NB4 (cell line): ENCODE data around the gene ARFGAP1.

ENCODE experiments used
- DNase-seq: peaks from one replicate; pipeline ENCODE4 v3.0.0; 2010; ENCODE audit warnings: low read depth
- H3K4me3 ChIP-seq: one replicate; pipeline ENCODE4 v1.5.1; 2011; ENCODE audit warnings: mild to moderate bottlenecking, low read depth, low read length, moderate library complexity
- MAX ChIP-seq: IDR thresholded peaks from 2 replicates; pipeline ENCODE4 v1.6.1; 2011; ENCODE audit warnings: low read depth, low read length
- MYC ChIP-seq: IDR thresholded peaks from 2 replicates; pipeline ENCODE4 v1.6.1; 2011; ENCODE audit warnings: low read depth, low read length
- POLR2A ChIP-seq: IDR thresholded peaks from 2 replicates; pipeline ENCODE4 v1.6.1; 2011; ENCODE audit warnings: mild to moderate bottlenecking; ENCODE audit not compliant: insufficient read length; ENCODE audit errors: extremely low read depth
- TF ChIP-seq, protein P1 (sequence below): IDR thresholded peaks from one replicate; pipeline ENCODE4 v1.5.1; 2012; ENCODE audit warnings: low read depth, low read length

Gene ARFGAP1

GRCh38 chr20:63308218-63308911 is 35.8 kb downstream of the ARFGAP1 start:
- TF ChIP-seq POLR2A (no peak), MAX (no peak), MYC (no peak)
- TF ChIP-seq, protein P1, sequence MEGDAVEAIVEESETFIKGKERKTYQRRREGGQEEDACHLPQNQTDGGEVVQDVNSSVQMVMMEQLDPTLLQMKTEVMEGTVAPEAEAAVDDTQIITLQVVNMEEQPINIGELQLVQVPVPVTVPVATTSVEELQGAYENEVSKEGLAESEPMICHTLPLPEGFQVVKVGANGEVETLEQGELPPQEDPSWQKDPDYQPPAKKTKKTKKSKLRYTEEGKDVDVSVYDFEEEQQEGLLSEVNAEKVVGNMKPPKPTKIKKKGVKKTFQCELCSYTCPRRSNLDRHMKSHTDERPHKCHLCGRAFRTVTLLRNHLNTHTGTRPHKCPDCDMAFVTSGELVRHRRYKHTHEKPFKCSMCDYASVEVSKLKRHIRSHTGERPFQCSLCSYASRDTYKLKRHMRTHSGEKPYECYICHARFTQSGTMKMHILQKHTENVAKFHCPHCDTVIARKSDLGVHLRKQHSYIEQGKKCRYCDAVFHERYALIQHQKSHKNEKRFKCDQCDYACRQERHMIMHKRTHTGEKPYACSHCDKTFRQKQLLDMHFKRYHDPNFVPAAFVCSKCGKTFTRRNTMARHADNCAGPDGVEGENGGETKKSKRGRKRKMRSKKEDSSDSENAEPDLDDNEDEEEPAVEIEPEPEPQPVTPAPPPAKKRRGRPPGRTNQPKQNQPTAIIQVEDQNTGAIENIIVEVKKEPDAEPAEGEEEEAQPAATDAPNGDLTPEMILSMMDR = no peak

GRCh38 chr20:63309261-63310071 is 36.9 kb downstream of the ARFGAP1 start:
- no peak overlapping the region for H3K4me3 ChIP-seq
- TF ChIP-seq MYC = no peak
- TF ChIP-seq, protein P1 = peak; percentile 88
- TF ChIP-seq MAX = no peak; the same call in 1 of the 2 replicates
- no peak for TF ChIP-seq POLR2A
- DNase-seq = peak; percentile 49

More at GRCh38 chr20:63308218-63308911, 35.8 kb downstream of the ARFGAP1 start:
- no peak for DNase-seq
- H3K4me3 ChIP-seq = no peak overlapping the region

DNA sequence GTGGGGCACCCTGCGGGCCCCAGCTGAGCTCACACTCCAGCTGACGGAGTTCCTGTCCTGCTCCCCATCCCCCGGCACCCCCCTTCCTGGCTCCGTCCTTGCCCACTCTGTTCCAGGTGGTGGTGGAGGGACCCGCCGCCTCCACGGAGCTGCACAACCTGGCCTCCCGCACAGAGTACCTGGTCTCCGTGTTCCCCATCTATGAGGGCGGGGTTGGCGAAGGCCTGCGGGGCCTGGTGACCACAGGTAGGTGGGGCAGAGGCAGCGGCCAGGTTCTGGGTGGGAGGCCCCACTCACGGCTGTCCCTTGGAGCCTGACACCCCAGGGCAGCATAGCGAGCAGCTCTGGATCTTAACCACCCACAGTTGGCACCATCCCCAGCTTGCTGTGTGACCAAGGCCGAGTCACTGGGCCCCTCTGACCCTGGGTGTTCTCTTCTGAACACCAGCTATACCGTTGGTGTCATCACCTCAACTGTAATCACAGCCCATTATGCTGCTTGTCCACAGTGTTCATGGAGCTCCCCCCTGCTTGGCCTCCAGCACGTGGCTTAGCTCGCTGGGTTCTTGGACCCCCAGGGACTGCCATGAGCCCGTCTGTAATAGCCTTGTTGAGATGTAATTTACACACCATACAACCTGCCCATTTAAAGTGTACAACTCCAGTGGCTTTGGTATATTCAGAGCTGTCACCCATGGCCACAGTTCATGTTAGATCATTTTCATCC is 37.8 kb downstream of the ARFGAP1 start:
- no peak for DNase-seq
- H3K4me3 ChIP-seq = no peak overlapping the region
- TF ChIP-seq, protein P1 = no peak
- TF ChIP-seq MAX = no peak

DNA sequence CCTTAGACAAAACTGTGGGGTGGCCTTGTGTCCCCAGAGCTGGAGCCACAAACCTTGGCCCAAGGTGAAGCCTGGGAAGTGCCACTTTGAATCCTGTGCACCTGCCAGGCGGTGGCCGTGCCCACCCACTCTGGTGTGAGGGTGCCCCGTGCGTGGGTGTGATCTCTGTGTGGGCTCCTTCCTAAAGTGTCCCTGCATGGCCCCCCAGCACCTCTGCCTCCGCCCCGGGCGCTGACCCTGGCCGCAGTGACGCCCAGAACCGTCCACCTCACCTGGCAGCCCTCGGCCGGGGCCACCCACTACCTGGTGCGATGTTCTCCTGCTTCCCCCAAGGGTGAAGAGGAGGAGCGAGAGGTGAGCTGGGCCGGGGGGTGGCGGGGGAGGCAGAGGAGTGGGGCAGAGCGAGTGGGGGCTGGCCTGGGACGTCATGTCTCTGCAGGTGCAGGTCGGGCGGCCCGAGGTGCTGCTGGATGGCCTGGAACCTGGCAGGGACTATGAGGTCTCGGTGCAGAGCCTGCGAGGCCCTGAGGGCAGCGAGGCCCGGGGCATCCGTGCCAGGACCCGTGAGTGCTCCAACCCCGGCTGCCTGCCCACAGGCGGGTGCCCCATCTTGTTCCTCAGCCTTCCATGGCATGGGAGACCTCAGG is 38.7 kb downstream of the ARFGAP1 start:
- H3K4me3 ChIP-seq = no peak overlapping the region
- DNase-seq = no peak
- TF ChIP-seq MAX (no peak), POLR2A (no peak), MYC (no peak)
- TF ChIP-seq, protein P1 = no peak

- no peak for DNase-seq
- no peak overlapping the region for H3K4me3 ChIP-seq
- TF ChIP-seq MYC (no peak), MAX (no peak), POLR2A (no peak)
- TF ChIP-seq, protein P1 = no peak
Observed at GRCh38 chr20:63311833-63312243, 39.2 kb downstream of the ARFGAP1 start.
